GM19468 (cell line): Measurements from ENCODE around the gene CCM2L.

ENCODE experiments used
- ATAC-seq: cut with Tn5 transposase; IDR thresholded peaks from one replicate; pipeline ENCODE4 v1.9.1; 2021; ENCODE audit warnings: mild to moderate bottlenecking, moderate library complexity, moderate number of reproducible peaks; ENCODE audit not compliant: unreplicated experiment; ENCODE audit errors: extremely low read depth

The CCM2L gene

DNA sequence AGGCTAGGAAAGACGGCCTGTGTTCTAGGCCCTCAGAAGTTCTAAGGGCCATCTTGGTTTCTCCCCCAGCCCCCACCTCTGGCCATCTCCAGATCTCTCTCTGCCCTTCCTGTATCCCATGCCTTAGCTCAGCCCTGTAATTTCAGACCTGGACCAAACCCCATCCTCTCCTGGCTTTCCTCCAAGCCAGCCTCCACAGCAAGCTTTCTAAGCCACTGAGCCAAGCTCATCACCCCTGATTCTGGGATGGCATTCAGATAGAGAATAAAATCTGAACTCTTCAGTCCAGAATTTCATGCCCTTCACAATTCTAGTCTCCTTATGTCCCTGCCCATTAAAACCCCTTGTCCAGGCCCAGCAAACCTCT is 18.9 kb upstream of the CCM2L start:
- ATAC-seq = no peak

GRCh38 chr20:31992086-31992485 is 18.2 kb upstream of the CCM2L start:
- no peak for ATAC-seq

DNA sequence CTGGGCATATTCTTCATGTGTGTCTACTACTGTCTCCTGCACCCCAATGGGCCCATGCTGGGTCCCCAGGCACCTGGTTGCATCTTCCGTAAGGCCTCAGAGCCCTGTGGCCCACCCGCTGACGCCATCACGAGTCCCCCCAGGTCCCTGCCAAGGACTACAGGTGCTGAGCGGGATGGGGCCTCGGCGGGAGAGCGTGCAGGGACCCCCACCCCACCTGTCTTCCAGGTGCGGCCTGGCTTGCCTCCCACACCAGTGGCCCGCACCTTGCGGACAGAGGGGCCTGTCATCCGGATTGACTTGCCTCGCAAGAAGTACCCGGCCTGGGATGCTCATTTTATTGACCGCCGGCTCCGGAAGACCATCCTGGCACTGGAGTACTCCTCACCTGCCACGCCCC is 13.2 kb upstream of the CCM2L start:
- no peak for ATAC-seq

- no peak for ATAC-seq
Observed at GRCh38 chr20:31998246-31998645, 12.0 kb upstream of the CCM2L start.

GRCh38 chr20:32003325-32003724 is 6.9 kb upstream of the CCM2L start:
- ATAC-seq = no peak

DNA sequence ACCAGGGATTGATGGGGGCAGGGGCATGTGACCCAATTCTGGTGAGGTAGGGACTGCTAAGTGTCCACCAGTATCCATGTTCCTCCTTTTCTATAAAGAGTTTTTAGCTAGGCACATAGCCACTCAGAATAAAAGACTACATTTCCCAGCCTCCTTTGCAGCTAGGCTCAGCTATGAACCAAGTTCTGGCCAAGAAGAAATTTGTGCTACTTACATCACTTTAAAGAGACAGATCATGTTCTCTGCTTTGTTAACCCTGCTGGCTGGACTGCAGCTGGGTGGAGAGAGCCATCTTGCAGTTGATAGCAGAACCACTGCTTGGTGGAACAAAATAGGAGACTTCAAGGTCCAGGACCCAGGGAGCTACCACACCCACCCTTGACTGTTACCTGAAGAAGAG is 5.3 kb upstream of the CCM2L start:
- ATAC-seq = no peak

DNA sequence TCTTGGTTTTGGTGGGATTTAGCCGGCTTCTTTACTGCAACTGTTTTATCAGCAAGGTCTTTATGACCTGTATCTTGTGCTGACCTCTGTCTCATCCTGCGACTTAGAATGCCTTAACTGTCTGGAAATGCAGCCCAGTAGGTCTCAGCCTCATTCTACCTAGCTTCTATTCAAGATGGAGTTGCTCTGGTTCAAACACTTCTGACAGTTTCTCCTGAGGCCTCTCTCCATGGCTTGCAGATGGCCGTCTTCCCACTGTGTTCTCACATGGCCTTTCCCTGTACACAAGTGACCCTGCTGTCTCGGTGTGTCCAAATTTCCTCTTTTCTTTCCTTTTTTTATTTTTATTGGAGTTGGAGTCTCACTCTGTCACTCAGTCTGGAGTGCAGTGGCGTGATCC is 4.2 kb upstream of the CCM2L start:
- no peak for ATAC-seq

- no peak for ATAC-seq
Observed at GRCh38 chr20:32006841-32007786, 3.1 kb upstream of the CCM2L start.

- no peak for ATAC-seq
Observed at GRCh38 chr20:32007787-32008616, 2.2 kb upstream of the CCM2L start.

- ATAC-seq = no peak
Observed at GRCh38 chr20:32009564-32009963, 674 bp upstream of the CCM2L start.

GRCh38 chr20:32010666-32011065 is 428 bp downstream of the CCM2L start:
- ATAC-seq = no peak

- ATAC-seq = no peak
Observed at GRCh38 chr20:32012159-32012688, 2.0 kb downstream of the CCM2L start.

DNA sequence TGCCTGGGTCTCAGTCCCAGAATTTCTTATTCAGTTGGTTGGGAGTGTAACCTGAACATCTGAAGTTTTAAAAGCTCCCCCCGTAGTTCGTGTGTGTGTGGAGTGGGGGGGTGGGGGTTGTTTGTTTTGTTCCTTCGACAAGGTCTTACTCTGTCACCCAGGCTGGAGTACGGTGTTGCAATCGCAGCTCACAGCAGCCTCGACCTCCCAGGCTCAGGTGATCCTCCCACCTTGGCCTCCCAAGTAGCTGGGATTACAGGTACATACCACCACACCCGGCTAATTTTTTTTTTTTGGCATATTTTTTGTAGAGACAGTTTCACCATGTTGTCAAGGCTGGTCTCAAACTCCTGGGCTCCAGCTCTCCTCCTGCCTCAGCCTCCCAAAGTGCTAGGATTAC is 3.1 kb downstream of the CCM2L start:
- ATAC-seq = no peak

DNA sequence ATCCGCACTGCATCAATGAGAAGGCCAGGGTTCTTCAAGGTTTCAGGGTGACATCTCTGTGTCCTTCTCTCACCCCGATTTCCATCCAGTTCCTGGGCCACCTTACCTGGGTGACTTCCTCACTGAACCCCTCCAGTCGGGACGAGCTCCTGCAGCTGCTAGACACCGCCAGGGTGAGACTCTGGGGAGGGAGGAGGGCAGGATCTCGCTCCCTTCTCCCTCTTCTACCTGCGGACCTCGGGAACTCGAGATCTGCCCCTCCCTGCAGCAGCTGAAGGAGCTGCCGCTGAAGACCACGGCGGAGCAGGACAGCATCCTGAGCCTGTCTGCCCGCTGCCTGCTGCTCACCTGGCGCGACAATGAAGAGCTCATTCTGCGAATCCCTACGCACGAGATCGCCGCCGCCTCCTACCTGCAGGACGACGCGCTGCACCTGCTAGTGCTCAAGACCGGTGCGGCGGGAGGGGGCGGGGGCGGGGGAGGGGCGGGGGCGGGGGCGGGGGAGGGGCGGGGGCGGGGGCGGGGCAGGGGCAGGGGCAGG is 7.5 kb downstream of the CCM2L start:
- no peak for ATAC-seq

DNA sequence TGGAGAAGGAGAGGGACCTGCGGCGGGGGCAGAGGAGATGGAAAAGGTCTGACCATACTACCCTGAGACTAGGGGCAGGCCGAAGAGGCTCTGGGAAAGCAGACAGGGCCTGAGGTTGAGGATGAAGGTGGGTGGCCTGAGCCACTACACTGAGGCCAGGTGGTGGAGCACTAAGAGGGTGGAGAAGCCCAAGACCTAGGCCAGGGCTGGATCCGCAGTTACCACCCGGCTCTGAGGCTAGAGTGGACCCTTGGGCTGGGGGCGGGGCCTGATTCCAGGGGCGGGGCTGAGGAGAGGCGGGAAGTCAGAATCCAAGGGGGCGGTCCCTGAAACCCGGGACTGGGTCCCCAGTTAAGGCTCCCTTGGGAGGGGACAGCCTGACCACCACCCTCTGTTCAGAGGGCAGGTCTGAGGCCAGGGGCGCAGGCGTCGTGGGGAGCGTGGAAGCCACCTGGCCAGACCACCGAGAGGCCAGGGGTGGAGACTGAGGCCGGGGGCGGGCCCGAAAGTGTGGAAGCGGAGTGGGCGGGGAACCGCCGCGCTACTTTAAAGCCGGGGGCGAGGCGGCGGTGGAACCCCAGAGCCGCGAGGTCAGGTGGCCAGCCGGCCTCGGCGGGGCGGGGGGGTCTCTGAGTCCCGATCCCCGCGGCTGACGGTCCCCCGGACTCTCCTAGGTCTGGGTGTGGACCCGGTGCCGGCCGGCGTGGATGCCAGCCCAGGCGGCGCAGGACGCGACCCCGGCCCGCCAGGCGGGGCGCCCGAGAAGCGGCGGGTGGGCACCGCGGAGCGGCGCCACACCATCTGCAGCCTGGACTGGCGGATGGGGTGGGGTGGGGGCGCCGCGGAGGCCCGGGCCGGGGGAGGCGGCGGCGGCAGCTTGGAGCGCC is 8.3 kb downstream of the CCM2L start:
- ATAC-seq = no peak

DNA sequence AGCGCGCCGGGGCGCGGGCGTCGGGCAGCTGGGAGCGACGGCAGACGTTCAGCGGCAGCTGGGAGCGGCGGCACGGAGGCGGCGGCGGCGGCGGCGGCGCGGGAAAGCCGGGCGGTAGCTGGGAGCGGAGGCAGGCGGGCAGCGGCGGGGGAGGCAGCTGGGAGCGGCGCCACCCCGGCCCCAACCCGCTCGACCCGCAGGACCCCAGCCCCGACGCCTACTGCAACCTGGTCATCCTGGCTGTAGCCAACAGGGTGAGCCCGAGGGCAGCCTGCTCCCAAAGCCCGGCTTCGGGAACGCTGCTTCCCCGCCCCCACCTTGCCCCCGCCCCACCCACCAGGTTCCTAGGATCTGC is 8.9 kb downstream of the CCM2L start:
- no peak for ATAC-seq

GRCh38 chr20:32019563-32020463 is 9.6 kb downstream of the CCM2L start:
- no peak for ATAC-seq

- ATAC-seq = no peak
Observed at GRCh38 chr20:32021091-32021490, 10.9 kb downstream of the CCM2L start.
